GM19324 (cell line): Measurements from ENCODE around the gene KRT76.

Experiments
- ATAC-seq: cut with Tn5 transposase; IDR thresholded peaks from one replicate; pipeline ENCODE4 v1.9.1; 2021; ENCODE audit warnings: mild to moderate bottlenecking, moderate library complexity; ENCODE audit not compliant: unreplicated experiment, low FRiP score

KRT76 gene

DNA sequence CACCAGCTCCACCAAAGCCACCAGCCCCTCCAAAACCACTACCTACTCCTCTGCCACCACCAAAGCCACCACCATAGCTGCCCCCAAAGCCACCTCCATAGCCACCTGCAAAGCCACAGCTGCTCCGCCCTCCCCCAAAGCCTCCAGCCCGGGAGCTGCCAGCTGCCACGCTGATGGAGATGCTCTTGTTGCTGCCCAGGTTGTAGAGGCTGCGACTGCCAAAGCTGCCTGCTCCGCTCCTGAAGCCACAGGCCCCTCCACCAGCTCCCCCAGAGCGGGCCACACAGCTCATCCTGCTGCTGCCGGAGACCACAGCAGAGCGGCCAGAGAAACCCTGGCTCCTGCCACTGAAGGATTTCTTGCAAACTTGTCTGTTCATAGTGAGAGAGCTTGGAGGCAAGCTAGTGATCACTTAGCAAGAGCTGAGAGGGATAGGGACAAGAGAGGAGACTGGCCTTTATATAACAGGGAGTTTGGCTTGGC lies at the start of gene KRT76:
Gene KRT76 (minus strand): TSS at position 433 of the 483 bp plus-strand sequence. CDS start 54 bp downstream, at position 379.
- ATAC-seq: no peak

DNA sequence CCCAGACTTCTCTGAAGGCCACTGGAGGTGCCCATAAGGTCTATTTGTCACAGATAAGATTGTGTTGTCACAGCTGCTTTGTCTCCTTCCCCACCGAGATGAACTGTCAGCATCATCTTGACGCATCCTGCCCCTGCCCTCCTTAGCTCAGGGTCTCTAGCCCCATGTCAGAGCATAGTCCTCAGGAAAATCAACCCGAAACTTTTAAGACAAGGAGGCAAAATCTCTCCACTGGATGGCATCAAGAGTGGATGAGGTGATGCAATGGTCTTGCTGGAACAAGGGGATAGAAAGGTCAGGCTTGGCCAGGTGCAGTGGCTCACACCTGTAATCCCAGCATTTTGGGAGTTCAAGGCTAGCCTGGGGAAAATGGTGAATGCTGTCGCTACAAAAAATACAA lies 48.8 kb upstream of the KRT76 start:
- no peak for ATAC-seq

DNA sequence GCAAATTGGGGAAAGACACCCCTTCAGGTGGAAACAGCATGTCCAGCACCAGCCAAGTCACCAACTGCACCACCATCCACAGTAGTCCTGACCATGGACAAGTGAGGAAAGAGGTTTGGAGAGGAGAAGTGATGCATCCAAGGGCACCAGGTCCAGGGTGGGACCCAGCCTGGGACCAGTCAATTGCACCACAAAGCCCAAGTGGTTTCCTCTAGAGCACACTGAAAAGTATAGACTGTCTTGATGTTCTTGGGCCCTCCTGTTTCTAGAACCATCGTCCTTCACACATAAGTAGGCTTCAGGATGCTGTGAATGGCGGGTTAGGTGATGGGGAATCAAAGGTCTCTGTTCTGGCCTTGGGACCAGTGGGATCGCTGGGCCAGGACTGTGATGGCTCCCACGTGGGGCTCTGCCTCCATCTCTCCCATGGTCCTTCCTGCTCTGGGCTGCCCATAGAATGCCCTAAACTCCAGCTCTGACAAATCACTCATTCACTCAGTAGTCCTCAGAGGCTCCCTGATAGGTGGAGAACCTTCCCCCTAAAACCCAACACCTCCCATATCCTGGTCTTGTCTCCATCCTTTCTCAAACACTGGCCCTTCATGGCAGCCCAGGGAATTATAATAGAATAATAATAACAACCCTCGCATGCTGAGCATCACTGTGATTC lies 47.7 kb upstream of the KRT76 start:
- no peak for ATAC-seq

DNA sequence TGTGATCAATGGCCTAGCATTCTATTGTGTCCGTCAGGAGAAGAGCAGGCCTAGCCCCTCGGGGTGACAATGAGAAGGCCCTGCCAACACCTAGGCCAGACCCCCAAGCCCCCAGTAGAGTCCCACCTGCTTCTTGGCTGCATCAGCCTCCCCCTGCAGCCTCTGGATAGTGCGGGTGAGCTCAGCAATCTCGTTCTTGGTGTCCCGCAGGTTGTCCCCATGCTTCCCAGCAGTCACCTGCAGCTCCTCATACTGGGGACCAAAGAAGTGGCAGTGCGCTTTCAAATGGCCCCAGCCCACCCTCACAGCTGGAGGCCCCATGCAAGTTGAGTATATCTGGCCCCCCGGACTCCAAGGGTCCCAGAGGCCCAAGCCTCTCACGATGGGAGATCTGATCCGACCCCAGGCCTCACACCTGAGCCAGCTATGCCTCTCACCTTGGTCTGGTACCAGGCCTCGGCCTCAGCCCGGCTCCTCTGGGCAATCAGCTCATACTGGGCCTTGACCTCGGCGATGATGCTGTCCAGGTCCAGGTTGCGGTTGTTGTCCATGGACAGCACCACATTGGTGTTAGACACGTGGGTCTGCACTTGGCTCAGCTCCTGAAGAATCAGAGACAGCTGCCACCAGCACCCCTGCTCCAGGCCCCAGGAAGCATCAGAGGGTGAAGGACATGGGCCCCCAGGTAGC lies 46.8 kb upstream of the KRT76 start:
- no peak for ATAC-seq

DNA sequence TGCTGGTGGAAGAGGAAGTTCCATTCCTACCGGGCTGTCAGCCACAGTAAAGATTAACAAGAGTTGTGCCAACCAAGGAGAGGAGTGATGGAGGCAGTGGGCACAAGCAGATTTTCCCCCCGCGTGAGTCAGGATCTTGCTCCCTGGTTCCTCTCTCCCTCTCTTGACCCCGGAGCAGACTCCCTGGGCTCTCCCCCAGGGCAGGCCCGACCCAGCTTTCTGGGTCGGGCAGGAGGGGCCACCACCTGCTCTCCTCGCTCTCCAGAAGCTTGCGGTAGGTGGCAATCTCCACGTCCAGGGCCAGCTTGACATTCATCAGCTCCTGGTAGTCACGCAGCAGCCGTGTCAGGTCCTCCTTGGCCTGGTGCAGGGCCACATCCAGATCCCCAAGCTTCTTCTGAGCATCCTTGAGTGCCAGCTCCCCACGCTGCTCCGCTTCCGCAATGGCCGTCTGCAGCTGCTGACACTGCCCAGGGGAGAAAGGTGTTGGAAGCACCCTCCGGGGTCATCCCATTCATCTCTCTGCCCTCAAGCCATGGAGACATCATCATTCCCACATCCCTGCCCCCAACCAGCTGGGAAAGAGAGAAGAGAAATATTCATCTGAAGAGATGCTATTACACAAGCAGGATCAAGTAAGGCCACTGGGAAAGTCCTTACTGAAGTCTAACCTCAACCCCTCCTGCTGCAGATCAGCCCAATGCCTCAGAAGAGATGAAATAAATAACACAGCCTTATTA lies 45.8 kb upstream of the KRT76 start:
- no peak for ATAC-seq

DNA sequence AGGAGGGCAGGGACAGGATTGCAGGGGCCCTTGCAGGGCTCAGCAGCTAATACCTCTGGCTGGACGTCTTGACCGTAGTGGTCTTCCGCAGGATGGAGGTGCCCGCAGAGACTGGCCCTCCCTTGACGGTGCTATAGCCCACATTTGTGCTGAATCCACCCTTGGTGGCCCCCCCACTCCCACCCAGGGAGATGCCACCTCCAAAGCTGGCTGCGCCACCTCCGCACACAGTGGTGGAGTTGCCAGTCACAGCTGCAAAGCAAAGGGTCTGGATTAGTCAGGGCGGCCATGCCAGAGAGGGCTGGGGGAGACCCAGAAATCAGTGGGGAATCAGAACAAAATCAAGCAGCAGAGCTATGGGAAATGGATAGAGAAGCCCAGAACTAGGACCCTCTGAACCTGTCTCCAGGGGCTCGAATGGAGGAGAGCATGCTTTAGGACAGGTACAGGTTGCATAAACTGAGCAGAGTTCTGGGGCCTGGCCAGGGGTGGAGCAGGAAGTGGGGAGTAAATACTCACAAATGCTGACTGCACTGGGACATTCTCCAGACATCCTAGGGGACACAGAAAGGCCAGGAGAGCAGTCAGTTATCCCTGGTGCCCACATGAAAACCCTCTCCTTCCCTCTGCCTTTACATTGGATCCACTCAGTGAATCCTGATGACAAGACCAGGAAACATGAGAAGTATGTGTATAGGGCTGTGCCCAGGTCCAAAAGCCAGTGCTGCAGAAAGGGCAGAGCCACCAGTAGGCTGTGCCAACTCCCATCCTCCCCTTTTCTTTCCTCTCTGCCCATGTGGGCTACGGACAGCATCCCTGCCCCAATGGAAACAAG lies 44.9 kb upstream of the KRT76 start:
- no peak for ATAC-seq

DNA sequence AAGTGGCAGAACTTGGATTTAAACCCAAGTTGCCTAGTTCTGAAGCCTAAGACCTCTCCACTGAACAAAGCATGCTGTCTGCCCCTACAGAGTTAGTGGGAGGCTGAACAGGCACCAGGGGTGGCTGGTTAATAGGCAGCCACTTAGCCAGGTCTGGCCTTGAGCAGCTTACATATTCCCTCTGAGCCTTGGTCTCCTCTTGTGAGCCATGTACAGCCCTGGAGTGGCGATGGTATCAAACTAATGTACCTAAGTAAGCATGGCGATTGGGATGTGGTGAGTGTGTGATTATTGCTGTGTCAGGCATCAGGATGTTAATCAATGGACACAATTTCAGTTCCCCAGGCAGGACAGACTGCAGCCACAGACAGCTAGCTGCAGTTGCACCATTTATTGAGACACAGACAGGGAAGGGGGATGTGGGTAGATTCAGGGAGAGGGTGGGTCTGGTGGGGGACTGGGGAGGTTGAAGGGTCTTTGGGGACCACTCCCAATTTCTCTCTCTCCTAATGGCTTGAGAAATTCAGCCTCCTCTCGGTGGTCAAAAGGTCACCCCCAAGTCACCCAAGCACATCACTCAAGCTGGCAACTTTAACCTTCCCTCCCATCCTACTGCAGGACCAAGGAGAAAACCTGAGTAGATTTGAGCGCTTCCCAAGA lies 44.1 kb upstream of the KRT76 start:
- no peak for ATAC-seq

DNA sequence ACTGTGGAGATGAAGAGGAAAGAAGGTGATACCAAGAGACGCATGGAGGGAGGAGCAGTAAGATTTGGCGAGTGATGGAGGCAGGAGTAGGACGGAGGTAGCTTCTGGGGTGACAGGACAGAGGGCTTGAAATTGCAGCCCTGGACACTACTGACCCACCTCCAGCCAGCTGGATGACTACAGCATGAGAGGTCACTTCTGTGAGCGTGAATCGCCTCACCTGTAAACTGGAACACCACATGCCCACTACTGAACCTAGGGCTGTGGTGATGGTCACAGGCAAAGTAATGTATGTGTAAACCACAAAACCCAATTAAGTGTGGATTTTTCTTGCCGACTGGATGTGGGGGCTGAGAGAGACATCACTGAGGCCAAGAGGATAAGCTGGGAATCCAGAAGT lies 43.4 kb upstream of the KRT76 start:
- no peak for ATAC-seq

DNA sequence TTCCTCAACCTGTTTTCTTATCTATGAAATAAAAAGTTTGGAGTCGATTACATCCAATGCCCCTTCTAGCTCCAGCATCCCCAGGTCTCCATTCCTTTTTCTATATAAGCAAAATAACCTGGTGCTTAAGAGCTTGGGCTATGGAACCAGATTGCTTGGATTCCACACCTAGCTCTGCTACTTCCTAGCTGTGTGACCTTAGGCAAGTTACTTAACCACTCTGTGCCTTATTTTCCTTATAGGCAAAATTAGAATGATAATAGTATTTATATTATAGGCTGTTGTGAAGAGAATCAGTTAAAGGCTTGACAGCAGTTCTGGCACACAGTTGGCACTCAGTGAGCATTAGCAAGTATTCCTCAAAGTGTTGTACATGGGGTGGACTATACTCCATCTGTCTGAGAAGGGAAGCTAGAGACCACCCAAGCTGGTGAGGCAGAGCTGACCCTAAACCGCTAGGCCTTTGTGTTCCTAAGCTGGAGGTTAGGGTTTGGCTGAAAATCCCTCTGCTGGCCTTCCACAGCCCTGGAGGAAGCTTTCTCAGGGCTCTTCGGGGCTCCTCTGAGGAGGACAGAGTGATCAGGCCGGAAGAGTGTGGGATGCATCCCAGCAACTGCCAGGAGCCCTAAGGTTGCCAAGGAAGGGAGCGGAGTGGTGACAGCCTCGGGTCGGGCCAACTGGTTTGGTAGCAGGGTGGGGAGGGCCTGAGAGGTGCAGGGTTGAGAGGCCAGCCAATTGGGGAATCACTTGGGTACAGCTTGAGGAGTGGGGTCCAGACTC lies 42.8 kb upstream of the KRT76 start:
- no peak for ATAC-seq

DNA sequence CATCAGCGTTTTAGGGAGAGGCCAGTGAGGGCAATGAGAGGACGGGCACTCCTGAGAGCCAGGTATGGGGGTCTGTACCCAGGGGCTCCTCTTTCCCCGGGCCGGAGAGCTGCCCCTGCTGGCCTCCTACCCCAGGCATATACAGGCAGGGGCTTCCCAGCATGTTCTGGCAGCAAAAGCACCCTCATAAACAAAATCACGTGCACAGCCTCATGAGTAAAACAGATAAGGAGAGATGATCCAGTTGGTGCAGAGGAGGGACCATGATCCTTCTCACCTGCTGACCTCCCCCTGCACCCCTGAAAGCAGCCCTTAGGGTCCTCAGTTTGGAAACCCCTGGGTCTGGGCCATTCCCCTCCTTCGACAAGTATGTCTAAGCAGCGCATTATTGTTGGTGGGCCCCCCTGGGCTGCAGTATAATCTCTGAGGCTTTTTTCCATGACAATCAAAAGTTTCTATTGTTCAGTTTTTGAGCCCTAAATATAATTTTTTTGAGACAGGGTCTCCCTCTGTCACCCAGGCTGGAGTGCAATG lies 41.8 kb upstream of the KRT76 start:
- ATAC-seq: no peak

DNA sequence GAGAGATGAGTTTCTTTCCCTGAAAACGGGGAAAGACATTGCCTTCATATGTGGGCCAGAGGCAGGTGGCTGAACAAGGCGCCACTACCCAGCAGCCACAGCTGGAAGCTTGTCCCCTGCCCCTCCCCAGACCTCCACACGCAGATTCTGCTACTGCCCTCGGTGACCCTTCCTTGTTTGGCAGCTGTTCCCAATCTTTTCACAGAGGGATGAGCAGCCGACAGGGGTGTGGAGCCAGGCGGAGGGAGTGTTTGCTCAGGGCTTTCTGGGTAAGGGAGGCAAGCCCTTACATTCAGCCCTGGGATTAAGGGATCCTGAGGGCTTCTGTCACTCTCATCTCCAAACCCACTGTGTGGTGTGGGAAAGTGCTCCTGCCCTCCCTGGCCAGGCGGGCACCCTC lies 41.2 kb upstream of the KRT76 start:
- no peak for ATAC-seq

DNA sequence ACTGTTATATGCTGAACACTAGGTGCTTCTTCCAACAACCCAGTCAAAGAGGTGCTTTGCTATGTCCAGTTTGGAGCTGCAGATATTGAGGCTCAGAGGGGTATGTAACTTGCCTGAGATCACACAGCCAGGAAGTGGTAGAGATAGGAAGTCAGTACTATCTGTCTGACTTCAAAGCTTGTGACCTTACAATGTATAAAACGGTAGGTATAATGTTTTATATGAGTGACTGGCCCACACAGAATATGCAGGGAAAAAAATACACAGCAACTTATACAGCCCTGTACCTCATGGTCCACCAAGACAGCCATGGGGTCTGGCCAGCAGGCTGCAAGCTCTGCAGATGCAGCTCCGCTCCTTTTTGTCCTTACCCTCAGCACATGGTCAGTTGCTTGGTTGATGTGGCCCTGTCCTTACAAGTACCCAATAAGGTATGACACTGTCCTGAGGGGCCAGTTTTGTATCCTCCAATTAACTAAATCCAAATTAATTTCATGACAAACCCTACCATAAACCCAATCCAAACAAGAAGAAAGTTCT lies 40.6 kb upstream of the KRT76 start:
- ATAC-seq: no peak

DNA sequence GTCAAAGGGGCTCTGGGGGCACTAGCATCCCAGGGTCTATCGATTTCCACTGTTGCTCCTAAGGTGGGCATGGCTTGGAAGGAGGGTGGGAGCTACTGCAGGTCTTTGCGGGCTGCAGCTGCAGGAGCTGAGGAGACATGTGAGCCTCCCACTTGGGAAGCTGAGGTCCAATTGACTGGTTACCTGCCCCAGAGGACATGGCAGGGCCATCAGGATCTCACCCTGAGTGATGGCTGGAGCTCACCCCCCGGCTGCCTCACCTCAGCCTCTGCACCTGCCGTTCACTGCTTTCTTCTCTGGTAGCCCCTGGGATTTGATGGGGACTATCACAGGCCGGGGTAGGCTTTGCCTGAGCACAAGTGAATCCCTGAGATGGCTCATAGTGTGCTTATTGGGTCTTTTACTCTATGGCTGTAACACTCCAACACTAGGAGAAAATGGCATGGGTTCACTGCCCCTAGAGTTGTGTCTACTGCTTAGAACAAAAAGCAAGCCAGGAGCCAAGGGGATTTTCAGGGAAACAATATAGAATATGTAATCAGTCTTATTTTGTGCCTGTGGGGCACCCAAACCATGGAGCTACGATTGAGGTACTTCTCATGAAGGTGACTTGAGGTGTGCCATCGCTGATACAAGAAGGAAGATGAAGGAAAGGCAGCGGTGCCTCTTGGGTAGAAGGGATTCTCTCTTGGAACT lies 40.0 kb upstream of the KRT76 start:
- no peak for ATAC-seq

DNA sequence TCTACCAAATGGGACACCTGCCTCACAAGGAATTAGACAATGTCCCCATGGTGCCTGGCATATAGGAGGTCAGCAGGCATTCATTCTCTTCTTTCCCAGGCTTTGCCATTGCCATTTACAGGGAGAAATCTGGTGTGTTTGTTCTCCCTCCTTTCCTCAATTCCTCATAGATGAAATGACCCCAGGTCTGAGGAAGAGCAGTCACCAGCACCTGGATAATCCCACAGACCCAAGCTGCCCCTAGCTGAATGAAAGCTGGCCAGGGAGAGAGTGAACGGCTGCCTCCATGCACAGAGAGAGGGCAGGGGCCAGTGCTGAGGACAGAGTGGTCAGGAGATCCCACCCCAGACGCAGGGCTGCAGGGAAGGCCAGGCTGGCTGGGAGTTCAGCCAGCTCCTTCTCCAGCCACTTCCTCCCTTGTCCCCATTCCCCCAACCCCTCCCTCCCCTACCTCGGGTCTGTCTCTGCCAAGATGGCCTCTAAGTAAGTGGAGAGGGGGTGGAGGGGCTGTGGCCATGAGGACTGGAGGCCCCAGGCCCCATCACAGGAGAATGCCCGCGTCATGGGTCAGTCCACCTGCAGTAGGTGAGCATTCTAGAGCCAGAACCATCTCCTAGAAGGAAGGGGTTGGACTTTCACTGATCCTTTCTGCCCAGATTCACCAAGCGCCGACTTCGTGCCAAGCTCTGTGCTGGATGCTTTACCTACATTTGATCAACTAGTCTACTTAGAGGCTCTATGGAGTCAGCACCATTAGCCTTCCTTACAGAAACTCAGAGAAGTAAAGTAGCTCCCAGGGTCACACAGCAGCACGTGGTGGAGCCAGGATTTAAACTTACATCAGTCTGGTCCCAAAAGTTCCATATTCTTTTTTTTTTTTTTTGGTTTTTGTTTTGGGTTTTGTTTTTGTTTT lies 38.8 kb upstream of the KRT76 start:
- no peak for ATAC-seq

DNA sequence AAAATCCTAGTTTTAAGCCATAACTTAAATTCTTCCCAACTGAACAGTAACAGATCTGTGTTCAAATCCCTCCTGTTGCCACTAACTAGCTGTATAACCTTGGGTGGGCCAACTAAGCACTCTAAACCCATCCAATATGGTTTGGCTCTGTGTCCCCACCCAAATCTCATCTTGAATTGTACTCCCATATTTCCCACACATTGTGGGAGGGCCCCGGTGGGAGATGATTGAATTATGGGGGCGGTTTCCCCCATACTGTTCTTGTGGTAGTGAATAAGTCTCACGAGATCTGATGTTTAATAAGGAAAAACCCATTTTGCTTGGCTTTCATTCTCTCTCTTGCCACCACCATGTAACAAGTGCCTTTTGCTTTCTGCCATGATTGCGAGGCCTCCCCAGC lies 38.0 kb upstream of the KRT76 start:
- ATAC-seq: no peak

DNA sequence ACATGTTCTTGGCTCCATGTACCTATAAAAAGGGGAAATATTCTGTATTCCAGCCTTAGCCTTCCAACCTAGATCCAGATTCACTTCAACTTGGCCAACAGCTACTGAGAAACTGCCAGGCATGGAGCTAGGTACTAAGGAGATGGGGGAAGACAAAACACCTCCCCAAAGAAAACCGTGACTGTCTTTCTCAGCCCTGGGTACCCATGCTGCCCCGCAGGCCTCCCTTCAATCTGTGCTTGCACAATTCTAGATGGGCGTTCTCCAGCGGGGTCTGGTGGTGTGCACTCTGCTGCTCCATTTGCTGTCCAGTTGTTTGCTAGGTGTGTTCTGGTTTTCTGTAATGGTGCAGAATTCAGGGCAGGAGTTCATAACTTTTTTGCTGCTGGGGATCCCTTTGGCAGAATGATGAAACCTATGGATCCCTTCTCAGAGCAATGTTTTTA lies 37.6 kb upstream of the KRT76 start:
- no peak for ATAC-seq
